Vagina (tissue), 2 donors: ENCODE measurements around the gene CERK. TPM values are rescaled to one million over a fixed set of nuclear protein-coding genes. Genes with fewer than 3 reads are reported as not detected.
"Not testable (repeated sequence)": the region's sequence is repeated elsewhere in the genome, so short reads cannot be mapped to it uniquely, and the experiment has no call there.

Experiments
- DNase-seq, 2 donors: peaks; one replicate each; pipeline ENCODE4 v3.0.0-alpha.2; 2017; ENCODE audit errors: extremely low spot score in 2 of 2
- H3K27ac ChIP-seq: fragments of 200-600 bp; sonication (generic); one replicate; pipeline ENCODE4 v1.5.1; 2019
- H3K27me3 ChIP-seq: fragments of 200-600 bp; sonication (generic); one replicate; pipeline ENCODE4 v1.5.1; 2019
- H3K36me3 ChIP-seq, 2 donors: fragments of 200-600 bp; sonication (generic); one replicate each; pipeline ENCODE4 v1.5.1; 2017 to 2019
- H3K4me1 ChIP-seq: fragments of 200-600 bp; sonication (generic); one replicate; pipeline ENCODE4 v1.5.1; 2019
- H3K4me3 ChIP-seq, 2 donors: fragments of 200-600 bp; sonication (generic); 1 replicate in 1 of 2; 2 replicates in 1 of 2; pipeline ENCODE4 v1.5.1; 2016 to 2019
- H3K9me3 ChIP-seq: fragments of 200-600 bp; sonication (generic); one replicate; pipeline ENCODE4 v1.5.1; 2019
- POLR2A ChIP-seq, 2 donors: fragments of 450-650 bp; IDR thresholded peaks; one replicate each; pipeline ENCODE4 v1.6.1; 2017; ENCODE audit warnings: antibody characterized with exemption in 2 of 2, mild to moderate bottlenecking in 2 of 2, moderate library complexity in 2 of 2
- POLR2AphosphoS5 ChIP-seq, 2 donors: sonication (generic); formaldehyde crosslinking; IDR thresholded peaks; one replicate each; pipeline ENCODE4 v1.9.0; 2017; ENCODE audit warnings: antibody characterized with exemption in 2 of 2, mild to moderate bottlenecking in 2 of 2, low read depth in 1 of 2; ENCODE audit not compliant: insufficient read depth in 1 of 2
- intact Hi-C: fragments of 100-400 bp; cut with DNase I; formaldehyde crosslinking; loops from one replicate; pipeline ENCODE4 v1.15.1; 2023
- total RNA-seq: library from RNA; depleted of rRNA; stranded (reverse); fragments of >200 nt; gene quantifications from one replicate; pipeline ENCODE4 v1.2.3, GENCODE V29; 2016
- TF ChIP-seq, protein P1 (sequence below), 3 experiments: fragments of 450-650 bp in 2 of 3; fragments of 200-600 bp in 1 of 3; sonication (generic) in 1 of 3; IDR thresholded peaks; one replicate each; pipeline ENCODE4 v1.5.1; 2017 to 2019; ENCODE audit warnings: antibody characterized with exemption in 3 of 3, mild to moderate bottlenecking in 2 of 3, moderate library complexity in 2 of 3

The CERK gene
- total RNA-seq, 1 donor from 2014 or later: 37.3 TPM

DNA sequence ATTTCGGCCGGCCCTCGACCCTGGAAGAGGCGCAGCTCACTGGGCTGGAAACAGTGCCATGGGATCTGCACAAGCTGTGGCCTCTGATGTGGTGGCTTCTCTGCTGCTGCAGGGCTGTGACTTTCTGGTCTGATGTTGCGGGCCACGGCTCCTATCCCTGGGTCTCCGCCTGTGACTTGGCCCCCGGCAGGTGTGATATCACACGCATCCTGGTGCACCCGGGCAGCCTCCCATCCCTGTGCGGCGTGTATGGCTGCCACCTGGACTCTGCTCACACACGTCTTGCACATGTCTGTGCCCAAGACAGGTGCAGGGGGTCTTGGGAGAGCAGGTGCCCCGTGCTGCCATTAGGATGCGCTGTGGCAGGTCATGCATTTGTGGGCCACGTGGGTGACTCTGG, 86.7 kb downstream of the CERK start:
- H3K27me3 ChIP-seq: no peaks in the 10 kb centered on the region
- no peaks in the 10 kb centered on the region for H3K9me3 ChIP-seq
- H3K4me3 ChIP-seq: no peak overlapping the region
- H3K36me3 ChIP-seq: no peaks in the 10 kb centered on the region
- intact Hi-C loops: no loop called here
- TF ChIP-seq, protein P1, sequence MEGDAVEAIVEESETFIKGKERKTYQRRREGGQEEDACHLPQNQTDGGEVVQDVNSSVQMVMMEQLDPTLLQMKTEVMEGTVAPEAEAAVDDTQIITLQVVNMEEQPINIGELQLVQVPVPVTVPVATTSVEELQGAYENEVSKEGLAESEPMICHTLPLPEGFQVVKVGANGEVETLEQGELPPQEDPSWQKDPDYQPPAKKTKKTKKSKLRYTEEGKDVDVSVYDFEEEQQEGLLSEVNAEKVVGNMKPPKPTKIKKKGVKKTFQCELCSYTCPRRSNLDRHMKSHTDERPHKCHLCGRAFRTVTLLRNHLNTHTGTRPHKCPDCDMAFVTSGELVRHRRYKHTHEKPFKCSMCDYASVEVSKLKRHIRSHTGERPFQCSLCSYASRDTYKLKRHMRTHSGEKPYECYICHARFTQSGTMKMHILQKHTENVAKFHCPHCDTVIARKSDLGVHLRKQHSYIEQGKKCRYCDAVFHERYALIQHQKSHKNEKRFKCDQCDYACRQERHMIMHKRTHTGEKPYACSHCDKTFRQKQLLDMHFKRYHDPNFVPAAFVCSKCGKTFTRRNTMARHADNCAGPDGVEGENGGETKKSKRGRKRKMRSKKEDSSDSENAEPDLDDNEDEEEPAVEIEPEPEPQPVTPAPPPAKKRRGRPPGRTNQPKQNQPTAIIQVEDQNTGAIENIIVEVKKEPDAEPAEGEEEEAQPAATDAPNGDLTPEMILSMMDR (IDR thresholded peaks at IDR 0.05): no peak
- TF ChIP-seq POLR2AphosphoS5 (IDR thresholded peaks at IDR 0.05; ENCODE audit: insufficient read depth in 1 of 2, low read depth in 1 of 2) (no peak), POLR2A (IDR thresholded peaks at IDR 0.05) (no peak)
- H3K27ac ChIP-seq: no peak overlapping the region
- peaks cover 56% of the 10 kb centered on the region for H3K4me1 ChIP-seq
- no peak for DNase-seq

DNA sequence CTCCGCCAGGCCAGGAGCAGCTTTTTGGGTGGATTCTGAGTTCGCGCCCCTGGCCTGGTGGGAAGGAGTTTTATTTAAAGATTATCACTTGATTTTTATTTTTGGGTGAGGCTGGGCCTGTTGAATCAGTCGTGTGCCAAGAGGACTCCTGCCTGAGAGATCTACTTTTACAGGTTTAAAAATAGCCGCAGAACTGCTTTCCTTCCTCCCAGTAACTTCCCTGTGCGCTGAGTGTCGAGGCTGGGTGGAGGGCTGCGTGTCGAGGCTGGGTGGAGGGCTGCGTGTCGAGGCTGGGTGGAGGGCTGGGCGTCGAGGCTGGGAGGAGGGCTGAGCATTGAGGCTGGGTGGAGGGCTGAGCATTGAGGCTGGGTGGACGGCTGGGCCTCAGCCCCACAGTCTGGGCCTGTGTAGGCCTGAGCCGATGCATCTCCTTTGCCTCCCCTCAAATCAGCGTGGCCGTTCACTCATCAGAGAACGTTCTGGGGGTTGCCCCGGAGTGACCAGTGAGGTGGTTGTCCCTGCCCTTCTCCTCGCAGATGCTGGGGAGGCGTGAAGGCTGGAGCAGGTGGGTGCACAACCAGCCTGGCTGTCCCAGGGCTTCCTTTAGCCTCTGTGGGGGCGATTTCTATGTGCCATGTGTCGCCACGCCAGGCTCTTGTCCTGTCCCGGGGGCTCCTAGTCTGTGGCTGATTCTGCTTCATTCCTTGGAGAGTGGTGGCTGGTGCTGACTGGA, 87.8 kb downstream of the CERK start:
- Histone ChIP-seq H3K27me3 (no peaks in the 10 kb centered on the region), H3K9me3 (no peaks in the 10 kb centered on the region), H3K27ac (peak overlapping the region; percentile 64), H3K36me3 (no peaks in the 10 kb centered on the region), H3K4me3 (no peak overlapping the region), H3K4me1 (peaks cover 55% of the 10 kb centered on the region)
- intact Hi-C loops: no loop called here
- TF ChIP-seq POLR2A (IDR thresholded peaks at IDR 0.05): no peak
- TF ChIP-seq, protein P1 (IDR thresholded peaks at IDR 0.05): no peak
- no peak for TF ChIP-seq POLR2AphosphoS5 (IDR thresholded peaks at IDR 0.05; ENCODE audit: insufficient read depth in 1 of 2, low read depth in 1 of 2)
- DNase-seq: no peak

DNA sequence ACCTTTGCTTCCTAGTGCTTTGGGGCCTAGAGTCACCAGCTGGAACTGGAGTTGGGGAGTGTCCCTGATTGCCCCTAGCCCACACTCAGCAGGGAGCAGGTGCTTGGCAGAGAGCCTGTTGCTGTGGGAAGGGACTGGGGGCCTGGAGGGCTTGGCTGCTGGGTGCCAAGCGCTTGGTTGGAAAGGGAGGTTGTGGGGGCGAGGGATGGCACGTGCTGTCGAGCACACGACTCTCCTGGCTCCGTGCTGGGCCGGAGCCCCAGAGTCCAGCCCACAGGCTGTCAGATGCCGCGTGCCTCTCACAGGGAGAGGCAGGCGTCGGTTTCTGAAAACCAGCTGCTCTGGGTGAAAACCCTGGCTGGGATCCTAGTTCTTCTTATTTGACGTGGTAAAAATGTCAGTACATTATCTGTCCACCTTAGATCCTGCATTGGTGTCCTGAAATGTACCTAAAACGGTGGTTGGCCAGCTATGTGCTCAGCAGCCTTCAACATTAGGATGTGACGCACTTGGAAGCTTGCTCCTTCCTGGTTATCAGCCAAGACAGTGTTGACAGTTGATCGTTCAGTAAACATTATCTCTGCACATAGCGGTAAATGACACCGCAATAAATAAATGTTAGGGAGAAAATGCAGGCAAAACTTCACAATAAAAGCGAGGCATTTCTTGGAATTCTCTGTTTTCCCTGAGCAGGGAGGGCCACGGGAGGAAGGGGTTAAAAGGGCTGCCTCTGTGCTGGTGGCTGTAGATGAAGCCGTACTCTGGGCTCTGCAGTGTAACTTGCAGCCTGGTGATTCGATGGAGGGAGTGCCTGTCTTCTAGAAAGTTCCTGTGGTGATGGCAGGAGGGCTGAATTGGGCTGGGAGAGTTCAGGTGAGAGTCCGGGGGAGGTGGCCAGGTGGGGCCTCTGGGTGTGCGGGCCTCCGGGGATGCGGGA, 88.6 kb downstream of the CERK start:
- TF ChIP-seq, protein P1 (IDR thresholded peaks at IDR 0.05): no peak
- TF ChIP-seq POLR2AphosphoS5 (IDR thresholded peaks at IDR 0.05; ENCODE audit: insufficient read depth in 1 of 2, low read depth in 1 of 2): peak in 1 of 2 donors; percentile 30
- TF ChIP-seq POLR2A (IDR thresholded peaks at IDR 0.05): no peak
- peak overlapping the region; percentile 64 for H3K27ac ChIP-seq
- H3K36me3 ChIP-seq: no peaks in the 10 kb centered on the region
- peaks cover 51% of the 10 kb centered on the region for H3K4me1 ChIP-seq
- H3K27me3 ChIP-seq: no peaks in the 10 kb centered on the region
- intact Hi-C loops: no loop called here
- H3K9me3 ChIP-seq: no peaks in the 10 kb centered on the region
- no peak for DNase-seq
- no peak overlapping the region for H3K4me3 ChIP-seq

DNA sequence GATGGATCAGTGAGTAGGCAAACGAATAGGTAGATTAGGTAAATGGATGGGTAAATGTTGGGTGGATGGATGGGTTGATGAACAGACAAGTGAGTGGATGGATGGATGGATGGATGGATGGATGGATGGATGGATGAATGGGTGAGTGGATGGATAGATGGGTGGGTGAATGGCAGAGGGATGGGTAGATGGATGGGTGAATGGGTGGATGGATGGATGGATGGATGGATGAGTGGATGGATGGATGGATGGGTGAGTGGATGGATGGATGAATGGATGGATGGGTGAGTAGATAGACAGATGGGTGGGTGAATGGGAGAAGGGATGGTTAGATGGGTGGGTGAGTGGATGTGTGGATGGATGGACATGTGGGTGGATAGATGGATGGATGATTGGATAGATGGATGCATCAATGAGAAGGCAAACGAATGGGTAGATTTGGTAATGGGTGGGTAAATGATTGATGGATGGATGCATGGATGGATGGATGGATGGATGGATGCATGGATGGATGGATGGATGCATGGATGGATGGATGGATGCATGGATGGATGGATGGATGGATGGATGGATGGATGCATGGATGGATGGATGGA, 89.7 kb downstream of the CERK start:
- DNase-seq, H3K27ac ChIP-seq, H3K27me3 ChIP-seq, intact Hi-C loops, H3K9me3 ChIP-seq, H3K4me3 ChIP-seq, H3K36me3 ChIP-seq: not testable (repeated sequence)
- H3K4me1 ChIP-seq: peaks cover 44% of the 10 kb centered on the region

DNA sequence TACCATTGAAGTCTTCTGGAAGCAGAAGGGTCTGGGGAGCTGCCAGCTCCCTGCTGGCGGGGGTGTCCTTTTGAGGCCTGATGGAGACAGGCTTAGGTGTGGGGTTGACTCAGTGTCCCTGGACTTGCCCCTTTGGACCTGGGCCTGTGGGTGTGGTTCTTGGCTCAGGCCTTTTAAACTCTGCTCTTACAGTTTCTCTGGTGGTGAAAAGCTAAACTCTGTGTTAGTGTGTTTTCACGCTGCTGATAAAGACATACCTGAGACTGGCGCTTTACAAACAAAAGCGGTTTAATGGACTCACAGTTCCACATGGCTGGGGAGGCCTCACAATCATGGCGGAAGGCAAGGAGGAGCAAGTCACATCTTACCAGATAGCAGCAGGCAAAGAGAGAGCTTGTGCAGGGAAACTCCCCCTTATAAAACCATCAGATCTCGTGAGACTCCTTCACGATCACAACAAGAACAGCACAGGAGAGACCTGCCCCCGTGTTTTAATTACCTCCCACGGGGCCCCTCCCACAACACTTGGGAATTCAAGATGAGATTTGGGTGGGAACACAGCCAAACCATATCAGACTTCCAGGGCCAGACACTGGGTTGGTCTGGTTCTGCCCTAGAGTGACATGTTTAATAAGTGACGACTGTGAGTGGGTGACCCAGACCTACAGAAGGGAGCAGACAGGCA, 91.4 kb downstream of the CERK start:
- no peak overlapping the region for H3K4me3 ChIP-seq
- no peaks in the 10 kb centered on the region for H3K27me3 ChIP-seq
- TF ChIP-seq POLR2A (IDR thresholded peaks at IDR 0.05): no peak
- no peak for TF ChIP-seq POLR2AphosphoS5 (IDR thresholded peaks at IDR 0.05; ENCODE audit: insufficient read depth in 1 of 2, low read depth in 1 of 2)
- TF ChIP-seq, protein P1 (IDR thresholded peaks at IDR 0.05): no peak
- no peak for DNase-seq
- no peaks in the 10 kb centered on the region for H3K36me3 ChIP-seq
- peaks cover 36% of the 10 kb centered on the region for H3K4me1 ChIP-seq
- no peak overlapping the region for H3K27ac ChIP-seq
- H3K9me3 ChIP-seq: no peaks in the 10 kb centered on the region
- intact Hi-C loops: no loop called here

DNA sequence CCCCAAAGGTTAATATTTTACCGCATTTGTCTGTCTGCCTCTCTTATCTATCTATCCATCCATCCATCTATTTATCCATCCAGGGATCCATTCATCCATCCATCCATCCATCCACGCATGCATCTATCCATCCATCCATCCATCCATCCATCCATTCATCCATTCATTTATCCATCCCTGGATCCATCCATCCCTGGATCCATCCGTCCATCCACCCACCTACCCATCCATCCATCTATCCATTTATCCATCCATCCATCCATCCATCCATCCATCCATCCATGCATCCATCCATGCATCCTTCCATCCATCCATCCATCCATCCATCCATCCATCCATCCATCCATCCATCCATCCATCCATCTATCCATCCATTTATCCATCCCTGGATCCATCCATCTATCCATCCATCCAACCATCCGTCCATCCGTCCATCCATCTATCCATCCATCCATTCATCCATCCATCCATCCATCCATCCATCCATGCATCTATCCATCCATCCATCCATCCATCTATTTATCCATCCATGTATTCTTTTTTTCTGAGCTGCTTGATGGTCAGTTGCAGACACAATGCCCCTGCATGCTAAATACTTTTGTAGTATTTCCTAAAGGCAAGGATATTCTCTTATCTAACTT, 95.1 kb downstream of the CERK start:
- H3K9me3 ChIP-seq, intact Hi-C loops, DNase-seq, H3K27me3 ChIP-seq, H3K27ac ChIP-seq, H3K36me3 ChIP-seq, H3K4me3 ChIP-seq: not testable (repeated sequence)
- peaks cover 21% of the 10 kb centered on the region for H3K4me1 ChIP-seq
